Nephron (organoid): Measurements from ENCODE around the gene PLA2G4D.

Source experiments
- H3K27ac Mint-ChIP-seq, 3 experiments: 2 replicates each; pipeline ENCODE4 v1.8.0; 2020; ENCODE audit warnings: mixed read lengths in 3 of 3, mild to moderate bottlenecking in 2 of 3, moderate library complexity in 1 of 3
- H3K27me3 Mint-ChIP-seq: 2 replicates; pipeline ENCODE4 v1.8.0; 2021; ENCODE audit warnings: low read depth, mild to moderate bottlenecking, moderate library complexity, mixed read lengths
- H3K36me3 Mint-ChIP-seq: 2 replicates; pipeline ENCODE4 v1.8.0; 2020; ENCODE audit warnings: low read depth, mixed read lengths
- H3K4me1 Mint-ChIP-seq: 2 replicates; pipeline ENCODE4 v1.8.0; 2020; ENCODE audit warnings: mixed read lengths
- H3K4me3 Mint-ChIP-seq, 3 experiments: 2 replicates each; pipeline ENCODE4 v1.8.0; 2020; ENCODE audit warnings: mild to moderate bottlenecking in 3 of 3, mixed read lengths in 3 of 3, moderate library complexity in 2 of 3
- H3K9me3 Mint-ChIP-seq: 2 replicates; pipeline ENCODE4 v1.8.0; 2020; ENCODE audit warnings: mixed read lengths
- CTCF ChIP-seq, 3 experiments: fragments of 200-600 bp; sonication (generic); IDR thresholded peaks; one replicate each; pipeline ENCODE4 v1.5.0; 2021; ENCODE audit warnings: antibody characterized with exemption in 3 of 3; ENCODE audit not compliant: unreplicated experiment in 3 of 3

Gene PLA2G4D

DNA sequence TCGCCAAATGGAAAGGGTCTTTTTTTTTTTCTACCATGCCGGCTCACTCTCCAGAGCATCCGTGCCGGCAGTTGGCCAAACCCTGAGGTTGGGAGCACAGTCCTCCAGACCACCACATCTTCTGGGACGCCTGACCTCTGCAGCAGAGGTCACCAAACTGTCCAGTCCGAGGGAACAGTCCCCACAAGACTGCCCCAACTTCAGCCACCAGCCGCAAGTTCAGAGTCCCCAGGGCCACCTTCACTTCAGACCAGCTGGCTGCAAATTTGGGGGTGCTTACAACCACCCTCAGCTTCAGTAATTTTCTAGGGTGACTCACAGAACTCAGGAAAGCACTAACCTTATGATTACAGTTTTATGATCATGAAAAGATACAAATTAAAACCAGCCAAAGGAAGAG is 28.9 kb downstream of the PLA2G4D start:
- Mint-ChIP-seq H3K4me1 (peaks cover 32% of the 10 kb centered on the region), H3K4me3 (no peak overlapping the region), H3K27me3 (peaks cover 23% of the 10 kb centered on the region), H3K27ac (no peak overlapping the region), H3K36me3 (no peaks in the 10 kb centered on the region), H3K9me3 (peaks cover 6% of the 10 kb centered on the region)
- TF ChIP-seq CTCF (IDR thresholded peaks at IDR 0.05; ENCODE audit: unreplicated experiment in 3 of 3): no peak

DNA sequence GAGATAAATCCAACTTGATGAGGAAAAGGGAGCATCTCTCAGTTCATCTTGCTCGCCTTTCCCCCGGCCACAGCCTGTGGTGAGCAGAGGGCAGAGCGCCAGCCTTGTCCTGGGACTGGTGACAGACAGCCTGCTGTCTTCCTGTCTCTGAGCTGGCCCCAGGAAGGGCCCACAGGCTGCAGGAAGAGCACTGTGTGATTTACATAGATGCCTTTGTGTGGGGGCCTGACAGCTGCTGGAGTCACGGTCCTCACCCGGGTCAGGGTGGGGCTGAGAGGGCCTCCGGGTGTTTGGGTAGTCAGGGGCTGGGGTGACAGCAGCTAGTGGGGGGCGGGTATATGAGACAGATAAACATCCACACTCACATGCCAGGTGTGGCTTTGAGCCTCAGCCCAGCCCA is 29.3 kb downstream of the PLA2G4D start:
- Mint-ChIP-seq H3K27ac (no peak overlapping the region), H3K4me1 (peaks cover 32% of the 10 kb centered on the region), H3K9me3 (peaks cover 6% of the 10 kb centered on the region), H3K27me3 (peaks cover 23% of the 10 kb centered on the region), H3K36me3 (no peaks in the 10 kb centered on the region), H3K4me3 (no peak overlapping the region)
- no peak for TF ChIP-seq CTCF (IDR thresholded peaks at IDR 0.05; ENCODE audit: unreplicated experiment in 3 of 3)

DNA sequence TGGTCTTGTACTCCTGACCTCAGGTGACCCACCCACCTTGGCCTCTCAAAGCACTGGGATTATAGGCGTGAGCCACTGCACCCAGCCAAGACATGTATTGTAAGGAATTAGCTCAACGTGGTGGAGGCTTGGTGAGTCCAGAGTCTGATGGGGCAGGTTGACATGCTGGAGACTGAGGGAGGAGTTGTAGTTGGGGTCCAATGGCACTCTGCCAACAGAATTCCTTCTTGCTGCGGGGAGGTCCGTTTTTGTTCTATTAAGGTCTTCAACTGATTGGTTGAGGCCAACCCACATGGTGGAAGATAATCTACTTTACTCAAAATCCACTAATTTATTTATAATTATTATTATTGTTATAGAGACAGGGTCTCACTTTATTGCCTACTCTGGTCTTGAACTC is 30.1 kb downstream of the PLA2G4D start:
- Mint-ChIP-seq H3K9me3 (peaks cover 6% of the 10 kb centered on the region), H3K4me1 (peaks cover 31% of the 10 kb centered on the region), H3K27ac (no peak overlapping the region), H3K4me3 (no peak overlapping the region), H3K36me3 (no peaks in the 10 kb centered on the region), H3K27me3 (peaks cover 23% of the 10 kb centered on the region)
- TF ChIP-seq CTCF (IDR thresholded peaks at IDR 0.05; ENCODE audit: unreplicated experiment in 3 of 3): no peak

DNA sequence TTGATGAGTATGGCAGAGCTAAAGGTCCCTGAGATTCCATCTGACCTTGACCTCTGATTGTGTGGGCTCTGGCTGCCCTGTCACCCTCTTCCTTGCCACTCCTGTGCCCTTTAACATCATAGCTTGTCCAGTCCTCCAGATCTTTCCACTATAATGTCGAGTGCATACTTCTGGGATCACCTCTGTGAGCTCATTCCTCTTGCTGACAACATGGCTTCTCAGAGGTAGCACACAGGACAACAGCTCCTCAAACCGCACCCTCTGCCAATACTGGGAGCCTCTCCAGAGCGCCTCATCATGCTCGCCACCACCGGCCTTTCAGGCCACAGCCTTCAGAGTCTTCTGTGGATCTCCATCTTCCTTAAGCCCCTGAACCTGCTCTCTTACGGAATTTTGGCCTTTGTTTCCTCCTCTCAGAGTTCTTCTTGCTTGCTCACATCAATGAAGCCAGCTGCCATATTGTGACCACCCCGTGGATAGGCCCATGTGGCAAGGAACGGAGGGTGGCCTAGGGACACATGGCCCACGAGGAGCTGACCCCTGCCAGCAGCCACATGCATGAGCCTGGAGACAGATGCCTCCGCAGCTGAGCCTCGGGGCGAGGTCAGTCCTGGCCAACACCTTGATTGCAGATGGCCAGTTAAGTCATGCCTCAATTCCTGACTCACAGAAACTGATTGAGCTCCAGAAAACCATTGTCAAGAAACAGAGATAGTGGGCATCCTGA is 31.1 kb downstream of the PLA2G4D start:
- Mint-ChIP-seq H3K36me3 (no peaks in the 10 kb centered on the region), H3K4me1 (peaks cover 26% of the 10 kb centered on the region), H3K4me3 (no peak overlapping the region), H3K9me3 (peaks cover 6% of the 10 kb centered on the region), H3K27ac (no peak overlapping the region), H3K27me3 (peaks cover 23% of the 10 kb centered on the region)
- no peak for TF ChIP-seq CTCF (IDR thresholded peaks at IDR 0.05; ENCODE audit: unreplicated experiment in 3 of 3)

DNA sequence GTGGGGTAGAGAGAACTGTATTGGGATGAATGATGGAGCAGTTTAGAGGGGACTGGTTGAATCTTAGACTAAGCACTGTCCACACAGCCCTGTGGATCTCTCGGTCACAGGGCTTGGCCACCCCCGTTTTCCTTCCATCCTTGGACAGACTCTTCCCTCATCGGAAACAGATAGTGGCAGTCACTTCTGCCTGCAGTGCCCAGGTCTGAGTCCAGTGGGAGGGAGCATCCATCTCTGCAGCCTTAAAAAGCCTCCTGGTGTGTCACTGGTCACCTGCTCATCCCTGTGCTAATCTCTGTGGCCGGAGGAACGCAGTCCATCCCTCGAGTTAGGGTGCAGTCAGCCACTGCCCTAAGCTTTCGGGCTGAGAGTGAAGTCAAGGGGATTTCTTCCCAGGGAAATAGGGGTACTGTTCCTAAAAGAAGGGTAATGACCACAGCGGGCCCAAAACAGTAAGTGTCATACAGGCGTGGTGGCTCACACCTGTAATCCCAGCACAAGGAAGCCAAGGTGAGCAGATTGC is 32.0 kb downstream of the PLA2G4D start:
- H3K4me1 Mint-ChIP-seq: peaks cover 22% of the 10 kb centered on the region
- H3K9me3 Mint-ChIP-seq: peaks cover 4% of the 10 kb centered on the region
- TF ChIP-seq CTCF (IDR thresholded peaks at IDR 0.05; ENCODE audit: unreplicated experiment in 3 of 3): no peak
- no peak overlapping the region for H3K27ac Mint-ChIP-seq
- H3K27me3 Mint-ChIP-seq: peaks cover 32% of the 10 kb centered on the region
- no peaks in the 10 kb centered on the region for H3K36me3 Mint-ChIP-seq
- H3K4me3 Mint-ChIP-seq: no peak overlapping the region

DNA sequence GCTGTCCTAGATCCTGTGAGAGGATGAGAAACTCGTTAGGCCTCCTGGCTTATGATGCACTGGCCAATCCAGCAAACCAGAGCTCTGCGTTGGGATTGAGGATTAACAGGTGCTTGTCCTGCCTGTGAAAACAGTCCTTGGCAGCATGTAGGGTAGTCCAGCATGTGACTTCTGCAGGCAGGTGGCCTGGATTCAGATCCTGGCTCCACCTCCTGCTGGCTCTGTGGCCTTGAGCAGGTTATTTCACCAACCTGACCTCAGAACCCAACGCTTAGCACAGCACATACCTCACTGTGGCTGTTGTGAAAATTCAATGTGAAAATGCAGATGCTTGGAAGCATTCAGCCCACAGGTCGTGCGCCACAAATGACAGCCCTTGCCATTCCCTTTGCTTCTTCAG is 33.6 kb downstream of the PLA2G4D start:
- H3K4me1 Mint-ChIP-seq: peaks cover 15% of the 10 kb centered on the region
- no peaks in the 10 kb centered on the region for H3K36me3 Mint-ChIP-seq
- no peak for TF ChIP-seq CTCF (IDR thresholded peaks at IDR 0.05; ENCODE audit: unreplicated experiment in 3 of 3)
- H3K27me3 Mint-ChIP-seq: peaks cover 38% of the 10 kb centered on the region
- H3K9me3 Mint-ChIP-seq: no peaks in the 10 kb centered on the region
- no peak overlapping the region for H3K27ac Mint-ChIP-seq
- no peak overlapping the region for H3K4me3 Mint-ChIP-seq
